ENCODE data around the gene TJP3.
A peak's percentile ranks its signal among the peaks of the same experiment; 100 is the strongest.

TJP3 gene

DNA sequence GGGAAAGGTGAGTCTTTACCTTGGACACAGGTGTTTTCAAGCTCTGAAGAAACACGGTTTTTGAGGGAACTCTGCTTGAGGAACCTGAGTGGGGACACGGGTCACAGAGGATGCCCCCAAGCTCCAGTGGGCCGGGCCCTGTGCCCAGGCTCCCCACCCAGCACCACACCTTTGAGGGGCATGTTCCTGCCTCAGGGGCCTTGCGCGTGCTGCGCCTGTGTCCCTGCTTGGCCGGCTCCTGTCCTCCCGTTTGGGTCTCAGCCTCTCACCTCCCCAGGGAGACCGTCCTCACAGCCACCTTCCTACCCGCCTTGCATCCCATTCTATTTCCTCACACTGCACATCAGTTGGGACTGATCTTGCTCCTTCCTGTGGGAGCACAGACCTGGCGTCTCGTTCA lies 29.0 kb upstream of the TJP3 start:
- no peak overlapping the region for H3K4me3 ChIP-seq (ENCODE audit: low read depth, low read length)
- TF ChIP-seq, protein P1, sequence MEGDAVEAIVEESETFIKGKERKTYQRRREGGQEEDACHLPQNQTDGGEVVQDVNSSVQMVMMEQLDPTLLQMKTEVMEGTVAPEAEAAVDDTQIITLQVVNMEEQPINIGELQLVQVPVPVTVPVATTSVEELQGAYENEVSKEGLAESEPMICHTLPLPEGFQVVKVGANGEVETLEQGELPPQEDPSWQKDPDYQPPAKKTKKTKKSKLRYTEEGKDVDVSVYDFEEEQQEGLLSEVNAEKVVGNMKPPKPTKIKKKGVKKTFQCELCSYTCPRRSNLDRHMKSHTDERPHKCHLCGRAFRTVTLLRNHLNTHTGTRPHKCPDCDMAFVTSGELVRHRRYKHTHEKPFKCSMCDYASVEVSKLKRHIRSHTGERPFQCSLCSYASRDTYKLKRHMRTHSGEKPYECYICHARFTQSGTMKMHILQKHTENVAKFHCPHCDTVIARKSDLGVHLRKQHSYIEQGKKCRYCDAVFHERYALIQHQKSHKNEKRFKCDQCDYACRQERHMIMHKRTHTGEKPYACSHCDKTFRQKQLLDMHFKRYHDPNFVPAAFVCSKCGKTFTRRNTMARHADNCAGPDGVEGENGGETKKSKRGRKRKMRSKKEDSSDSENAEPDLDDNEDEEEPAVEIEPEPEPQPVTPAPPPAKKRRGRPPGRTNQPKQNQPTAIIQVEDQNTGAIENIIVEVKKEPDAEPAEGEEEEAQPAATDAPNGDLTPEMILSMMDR (IDR thresholded peaks at IDR 0.05; ENCODE audit: low read depth, low read length, missing control alignments) = no peak
- in situ Hi-C loops (cut with HindIII; ENCODE audit: low sequenced_read_pairs) = no loop called here
- DNase-seq (ENCODE audit: low read depth) = no peak

DNA sequence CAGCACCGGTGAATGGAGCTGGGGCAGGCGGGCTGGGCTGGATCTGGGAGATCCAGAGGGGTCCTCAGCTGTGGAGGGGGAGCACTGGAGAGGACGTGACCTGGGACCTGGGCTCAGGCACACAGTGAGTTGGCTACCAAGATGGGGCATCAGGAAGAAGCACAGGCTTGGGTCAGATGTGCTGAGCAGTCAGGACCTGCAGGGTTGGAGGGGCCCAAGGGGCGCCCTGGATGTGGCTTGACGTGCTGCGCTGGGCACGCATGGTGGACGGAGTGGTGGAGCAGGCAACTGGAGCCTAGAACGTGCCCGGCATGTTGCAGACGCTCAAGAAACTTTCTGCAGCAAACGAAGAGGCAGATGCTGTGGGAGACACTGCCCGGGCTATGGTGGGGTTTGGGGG lies 28.6 kb upstream of the TJP3 start:
- no peak overlapping the region for H3K4me3 ChIP-seq (ENCODE audit: low read depth, low read length)
- TF ChIP-seq, protein P1 (IDR thresholded peaks at IDR 0.05; ENCODE audit: low read depth, low read length, missing control alignments) = no peak
- DNase-seq (ENCODE audit: low read depth) = no peak
- in situ Hi-C loops (cut with HindIII; ENCODE audit: low sequenced_read_pairs) = no loop called here

DNA sequence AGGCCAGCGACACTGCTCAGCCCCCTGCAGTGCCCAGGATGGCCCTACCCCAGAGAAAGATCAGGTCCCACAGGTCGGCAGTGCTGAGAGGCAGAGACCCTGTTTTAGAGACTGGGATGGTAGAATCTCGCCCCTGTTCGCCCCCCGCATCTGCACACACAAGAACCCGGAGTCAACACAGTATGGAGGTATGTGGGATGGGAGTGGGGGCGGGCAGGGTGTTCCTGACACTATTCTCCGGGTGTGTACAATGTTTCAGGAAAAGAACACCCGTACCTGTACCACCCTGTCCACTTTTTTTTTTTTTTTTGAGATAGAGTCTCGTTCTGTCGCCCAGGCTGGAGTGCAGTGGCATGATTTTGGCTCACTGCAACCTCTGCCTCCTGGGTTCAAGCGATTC lies 27.2 kb upstream of the TJP3 start:
- in situ Hi-C loops (cut with HindIII; ENCODE audit: low sequenced_read_pairs) = no loop called here
- no peak overlapping the region for H3K4me3 ChIP-seq (ENCODE audit: low read depth, low read length)
- no peak for DNase-seq (ENCODE audit: low read depth)
- TF ChIP-seq, protein P1 (IDR thresholded peaks at IDR 0.05; ENCODE audit: low read depth, low read length, missing control alignments) = no peak

DNA sequence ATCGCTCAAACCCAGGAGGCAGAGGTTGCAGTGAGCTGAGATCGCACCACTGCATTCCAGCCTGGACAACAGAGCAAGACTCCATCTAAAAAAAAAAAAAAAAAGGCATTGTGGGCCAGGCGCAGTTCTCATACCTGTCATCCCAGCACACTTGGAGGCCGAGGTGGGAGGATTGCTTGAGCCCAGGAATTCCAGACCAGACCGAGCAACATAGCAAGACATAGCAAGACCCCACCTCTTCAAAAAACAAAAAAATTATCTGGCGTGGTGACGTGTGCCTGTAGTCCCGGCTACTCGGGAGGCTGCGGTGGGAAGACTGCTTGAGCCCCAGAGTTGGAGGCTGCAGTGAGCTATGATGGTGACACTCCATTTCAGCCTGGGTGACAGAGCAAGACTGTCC lies 25.9 kb upstream of the TJP3 start:
- H3K4me3 ChIP-seq (ENCODE audit: low read depth, low read length) = no peak overlapping the region
- in situ Hi-C loops (cut with HindIII; ENCODE audit: low sequenced_read_pairs) = no loop called here
- TF ChIP-seq, protein P1 (IDR thresholded peaks at IDR 0.05; ENCODE audit: low read depth, low read length, missing control alignments) = no peak
- DNase-seq (ENCODE audit: low read depth) = no peak

DNA sequence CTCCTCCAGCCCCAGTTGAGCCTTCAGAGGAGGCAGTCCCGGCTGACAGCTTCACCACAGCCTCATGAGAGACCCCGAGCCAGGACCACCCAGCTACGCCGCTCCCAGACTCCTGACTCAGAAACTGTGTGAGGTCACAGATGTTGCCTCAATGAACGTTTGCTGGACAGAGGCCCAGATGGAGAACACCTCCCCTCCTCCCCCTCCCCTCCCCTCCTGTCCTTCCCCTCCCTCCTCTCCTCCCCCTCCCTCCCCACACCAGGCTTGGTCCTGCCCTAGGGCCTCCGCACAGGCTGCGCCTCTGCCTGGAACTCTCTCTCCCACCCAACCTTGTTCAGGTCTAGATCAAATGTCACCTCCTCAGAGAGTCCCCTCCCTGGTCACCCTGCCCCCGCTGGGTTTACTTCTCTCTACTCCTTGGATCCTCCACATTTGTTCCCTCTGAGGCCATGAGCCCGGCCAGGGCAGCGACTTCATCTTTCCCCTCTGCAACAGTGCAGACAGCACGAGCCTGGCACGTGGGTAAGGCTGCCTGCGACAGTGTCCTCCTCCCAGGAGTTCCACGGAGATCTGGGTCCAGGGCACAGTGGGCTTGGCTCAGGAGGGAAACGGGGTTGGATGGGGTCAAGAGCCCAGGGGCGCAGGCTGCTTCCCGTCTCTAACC lies 25.3 kb upstream of the TJP3 start:
- in situ Hi-C loops (cut with HindIII; ENCODE audit: low sequenced_read_pairs) = no loop called here
- peak; percentile 56 for DNase-seq (ENCODE audit: low read depth)
- no peak overlapping the region for H3K4me3 ChIP-seq (ENCODE audit: low read depth, low read length)
- TF ChIP-seq, protein P1 (IDR thresholded peaks at IDR 0.05; ENCODE audit: low read depth, low read length, missing control alignments) = no peak

DNA sequence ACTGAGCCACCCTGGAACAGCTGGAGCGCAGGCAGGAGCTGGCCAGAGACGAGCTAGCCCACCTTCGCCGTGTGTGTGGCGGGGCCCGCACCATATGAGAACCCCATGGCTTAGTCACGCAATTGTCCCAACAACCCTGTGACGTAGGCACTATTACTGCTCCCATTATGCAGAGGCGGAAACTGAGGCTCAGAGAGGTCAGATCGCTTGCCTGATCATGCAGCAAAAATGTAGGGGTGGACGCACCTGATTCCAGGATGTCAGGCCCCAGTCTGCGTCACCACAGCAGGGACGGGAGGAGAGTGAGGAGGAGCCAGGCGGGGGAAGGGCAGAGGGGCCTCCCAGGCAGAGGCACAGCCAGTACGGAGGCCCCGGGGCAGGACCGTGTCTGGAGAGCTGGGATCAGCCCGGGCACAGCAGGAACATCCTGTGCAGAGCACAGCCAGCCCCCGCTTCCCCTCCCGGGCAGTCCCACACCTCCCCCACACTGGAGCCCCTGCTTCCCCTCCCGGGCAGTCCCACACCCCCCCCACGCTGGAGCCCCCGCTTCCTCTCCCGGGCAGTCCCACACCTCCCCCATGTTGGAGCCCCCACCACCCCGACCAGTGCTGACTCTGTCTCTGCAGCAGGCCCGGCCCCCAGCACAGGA lies 24.7 kb upstream of the TJP3 start:
- TF ChIP-seq, protein P1 (IDR thresholded peaks at IDR 0.05; ENCODE audit: low read depth, low read length, missing control alignments) = no peak
- DNase-seq (ENCODE audit: low read depth) = peak; percentile 33
- H3K4me3 ChIP-seq (ENCODE audit: low read depth, low read length) = no peak overlapping the region
- in situ Hi-C loops (cut with HindIII; ENCODE audit: low sequenced_read_pairs) = no loop called here

Data from astrocyte of the cerebellum (primary cell).